HL-60 (cell line): ENCODE results near the gene MMRN1.

Source experiments
- CTCF ChIP-seq: IDR thresholded peaks from one replicate; pipeline ENCODE4 v1.5.1; 2011; ENCODE audit warnings: low read length, control low read depth, inconsistent platforms; ENCODE audit not compliant: insufficient read depth
- GABPA ChIP-seq: IDR thresholded peaks from 2 replicates; pipeline ENCODE4 v1.6.1; 2012; ENCODE audit warnings: low read depth
- POLR2AphosphoS5 ChIP-seq: IDR thresholded peaks from 2 replicates; pipeline ENCODE4 v1.6.1; 2012; ENCODE audit warnings: low read depth
- REST ChIP-seq: IDR thresholded peaks from 2 replicates; pipeline ENCODE4 v1.6.1; 2012; ENCODE audit warnings: low read depth; ENCODE audit not compliant: insufficient replicate concordance
- SPI1 ChIP-seq: IDR thresholded peaks from 2 replicates; pipeline ENCODE4 v1.6.1; 2012; ENCODE audit warnings: low read depth, mild to moderate bottlenecking, borderline replicate concordance

GRCh38 chr4:89914609-89915550 is 20.2 kb downstream of the MMRN1 start:
- TF ChIP-seq CTCF (no peak), POLR2AphosphoS5 (no peak), REST (no peak), GABPA (no peak), SPI1 (no peak)
